Measurements from ENCODE around the gene LUZP2.

DNA sequence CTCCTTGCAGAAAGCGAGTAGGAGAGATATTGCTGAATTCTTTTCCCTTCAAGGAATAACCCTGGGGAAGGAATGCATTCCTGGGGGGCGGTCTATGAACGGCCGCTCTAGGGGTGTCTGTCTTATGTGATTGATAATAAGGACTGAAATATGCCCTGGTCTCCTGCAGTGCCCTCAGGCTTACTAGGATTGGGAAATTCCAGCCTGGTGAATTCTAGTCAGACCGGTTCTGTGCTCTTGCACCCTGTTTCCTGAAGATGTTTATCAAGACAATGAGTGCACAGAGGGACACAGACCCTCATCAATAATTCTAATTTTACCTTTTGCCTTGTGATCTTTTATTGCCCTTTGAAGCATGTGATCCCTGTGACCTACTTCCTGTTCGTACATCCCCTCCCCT is 140.7 kb downstream of the LUZP2 start:
- TF ChIP-seq ZNF274 (IDR thresholded peaks at IDR 0.05; ENCODE audit: low read depth, low read length): no peak
- TF ChIP-seq YY1 (IDR thresholded peaks at IDR 0.05; ENCODE audit: insufficient read depth, insufficient read length): no peak
